HAP-1 (cell line): ENCODE measurements around the gene HS6ST2.
"Not testable (repeated sequence)": the region's sequence is repeated elsewhere in the genome, so short reads cannot be mapped to it uniquely, and the experiment has no call there.

Experiments
- DNase-seq, 2 experiments: peaks; one replicate each; pipeline ENCODE4 v3.0.0-alpha.2; 2016 to 2020; ENCODE audit warnings: low spot score in 2 of 2
- H3K27me3 ChIP-seq: fragments of 250-450 bp; sonication (Bioruptor Pico); 2 replicates; pipeline ENCODE4 v1.5.1; 2020; ENCODE audit warnings: low read depth, mild to moderate bottlenecking, moderate library complexity
- H3K36me3 ChIP-seq: fragments of 250-450 bp; sonication (Bioruptor Pico); replicated peaks from 2 replicates; pipeline ENCODE4 v1.5.1; 2020; ENCODE audit warnings: mild to moderate bottlenecking
- H3K4me1 ChIP-seq: fragments of 250-450 bp; sonication (Bioruptor Pico); 2 replicates; pipeline ENCODE4 v1.5.1; 2020; ENCODE audit warnings: mild to moderate bottlenecking
- H3K4me3 ChIP-seq: fragments of 250-450 bp; sonication (Bioruptor Pico); 2 replicates; pipeline ENCODE4 v1.5.1; 2020; ENCODE audit warnings: mild to moderate bottlenecking, moderate library complexity
- H3K9me3 ChIP-seq: fragments of 250-450 bp; sonication (Bioruptor Pico); 2 replicates; pipeline ENCODE4 v1.5.1; 2020; ENCODE audit warnings: mild to moderate bottlenecking, moderate library complexity
- in situ Hi-C: fragments of 300-500 bp; cut with MboI; formaldehyde crosslinking; loops from 3 replicates; pipeline ENCODE4 v1.14.3; 2020; ENCODE audit warnings: low sequenced_read_pairs, inconsistent platforms, mixed read lengths

Gene HS6ST2

DNA sequence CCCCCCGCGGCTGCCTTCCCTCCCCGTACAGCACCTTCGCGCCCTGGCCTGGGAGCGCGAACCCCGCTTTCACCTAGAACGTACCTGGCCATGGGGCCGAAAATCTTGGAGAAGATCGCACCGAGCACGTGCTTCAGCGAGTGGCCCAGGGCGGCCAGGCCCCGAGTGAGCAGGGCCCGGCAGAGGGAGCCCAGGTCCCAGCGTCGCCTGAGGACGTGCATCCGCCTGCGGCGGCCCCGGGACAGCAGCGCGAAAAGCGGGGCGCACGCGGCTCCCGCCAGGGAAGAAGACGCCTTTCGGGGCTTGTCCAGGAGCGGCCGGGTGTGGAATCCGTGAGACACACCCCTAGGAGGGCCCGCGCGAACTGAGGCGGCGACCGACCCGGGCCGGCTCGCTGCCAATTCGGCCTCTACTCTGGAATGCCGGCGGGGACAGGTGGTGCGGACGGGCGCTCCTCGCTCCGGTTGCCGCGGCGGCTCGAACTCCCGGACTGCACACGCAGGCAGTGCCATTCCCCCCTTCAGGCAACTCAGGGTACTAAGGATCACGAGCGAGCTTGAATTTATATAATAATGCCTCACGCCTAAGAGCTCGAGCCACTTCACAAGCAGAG is at the start of gene HS6ST2:
Gene HS6ST2 (minus strand): TSS at position 539 of the 613 bp plus-strand sequence.
- DNase-seq = peak in 1 of 2 experiments; percentile 31
- in situ Hi-C loops = loop anchor here (10.0 kb wide), 1 partner anchor 213 kb away; no protein-coding TSS in a partner anchor
- peak within 1 kb of the TSS; percentile 59 for H3K4me3 ChIP-seq

DNA sequence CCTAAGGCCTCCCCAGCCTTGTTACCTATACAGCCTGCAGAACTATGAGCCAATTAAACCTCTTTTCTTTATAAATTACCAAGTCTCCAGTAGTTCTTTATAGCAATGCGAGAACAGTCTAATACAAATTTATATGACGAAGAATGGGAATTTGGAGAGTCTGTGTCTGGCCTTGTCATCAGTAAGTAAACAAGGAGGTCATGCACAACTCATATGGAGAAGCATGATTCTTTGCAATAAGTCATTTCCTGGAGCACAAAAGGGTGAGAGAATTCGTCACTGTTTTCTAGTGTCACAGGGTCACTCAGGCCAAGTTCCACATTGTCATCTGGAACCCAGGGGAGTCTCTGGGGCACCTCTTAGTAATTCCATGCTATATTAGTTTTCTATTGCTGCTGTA is 49.0 kb upstream of the HS6ST2 start:
- Histone ChIP-seq H3K4me3 (no peak overlapping the region), H3K36me3 (no peaks in the 10 kb centered on the region), H3K27me3 (no peaks in the 10 kb centered on the region), H3K4me1 (no peaks in the 10 kb centered on the region), H3K9me3 (peaks cover 9% of the 10 kb centered on the region; the same call in 1 of the 2 replicates)
- no peak for DNase-seq
- in situ Hi-C loops = no loop called here

More for the DNA sequence above, at the start of gene HS6ST2:
- no peaks in the 10 kb centered on the region for H3K9me3 ChIP-seq
- H3K27me3 ChIP-seq = no peaks in the 10 kb centered on the region
- peaks cover 34% of the 10 kb centered on the region for H3K4me1 ChIP-seq
- no peaks in the 10 kb centered on the region for H3K36me3 ChIP-seq

GRCh38 chrX:133005616-133006015 is 47.2 kb upstream of the HS6ST2 start:
- Histone ChIP-seq H3K9me3 (peaks cover 3% of the 10 kb centered on the region; the same call in 1 of the 2 replicates), H3K27me3 (no peaks in the 10 kb centered on the region), H3K4me1 (no peaks in the 10 kb centered on the region), H3K4me3 (no peak overlapping the region), H3K36me3 (no peaks in the 10 kb centered on the region)
- DNase-seq = no peak
- in situ Hi-C loops = no loop called here

- peak; percentile 41 to 53 for DNase-seq
- H3K4me3 ChIP-seq = no peak overlapping the region
- H3K27me3 ChIP-seq = no peaks in the 10 kb centered on the region
- no peaks in the 10 kb centered on the region for H3K9me3 ChIP-seq
- no peaks in the 10 kb centered on the region for H3K4me1 ChIP-seq
- H3K36me3 ChIP-seq = no peaks in the 10 kb centered on the region
- in situ Hi-C loops = no loop called here
Observed at GRCh38 chrX:133005042-133005441, 46.6 kb upstream of the HS6ST2 start.

DNA sequence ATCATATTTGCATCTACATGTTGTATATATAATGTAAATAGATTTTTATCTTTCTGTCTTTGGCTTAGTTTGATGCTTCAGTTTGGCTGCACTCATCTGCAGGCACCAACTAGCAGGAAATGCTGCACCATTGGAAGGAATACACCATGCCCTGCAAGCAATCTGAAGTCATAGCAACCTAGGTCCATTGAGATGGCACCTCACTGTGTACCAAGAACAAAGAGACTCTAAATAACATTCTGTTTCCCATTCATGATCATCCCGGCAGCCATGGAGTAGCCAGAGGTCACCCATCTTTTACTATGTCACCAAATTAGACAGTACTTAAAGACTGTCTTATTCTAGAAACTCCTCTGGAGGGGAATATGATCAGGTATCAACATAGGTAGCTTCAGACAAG is 40.8 kb upstream of the HS6ST2 start:
- Histone ChIP-seq H3K9me3 (no peaks in the 10 kb centered on the region), H3K4me1 (no peaks in the 10 kb centered on the region), H3K4me3 (no peak overlapping the region), H3K27me3 (no peaks in the 10 kb centered on the region), H3K36me3 (no peaks in the 10 kb centered on the region)
- in situ Hi-C loops = no loop called here
- no peak for DNase-seq

- no peaks in the 10 kb centered on the region for H3K36me3 ChIP-seq
- in situ Hi-C loops = no loop called here
- H3K27me3 ChIP-seq = no peaks in the 10 kb centered on the region
- peaks cover 15% of the 10 kb centered on the region for H3K4me1 ChIP-seq
- DNase-seq = no peak
- H3K4me3 ChIP-seq = no peak overlapping the region
- H3K9me3 ChIP-seq = no peaks in the 10 kb centered on the region
Observed at GRCh38 chrX:132990835-132991234, 32.4 kb upstream of the HS6ST2 start.

- no peaks in the 10 kb centered on the region for H3K36me3 ChIP-seq
- no peak for DNase-seq
- H3K4me1 ChIP-seq = peaks cover 15% of the 10 kb centered on the region
- no peaks in the 10 kb centered on the region for H3K9me3 ChIP-seq
- no peak overlapping the region for H3K4me3 ChIP-seq
- in situ Hi-C loops = no loop called here
- H3K27me3 ChIP-seq = no peaks in the 10 kb centered on the region
Observed at GRCh38 chrX:132986556-132986955, 28.1 kb upstream of the HS6ST2 start.

DNA sequence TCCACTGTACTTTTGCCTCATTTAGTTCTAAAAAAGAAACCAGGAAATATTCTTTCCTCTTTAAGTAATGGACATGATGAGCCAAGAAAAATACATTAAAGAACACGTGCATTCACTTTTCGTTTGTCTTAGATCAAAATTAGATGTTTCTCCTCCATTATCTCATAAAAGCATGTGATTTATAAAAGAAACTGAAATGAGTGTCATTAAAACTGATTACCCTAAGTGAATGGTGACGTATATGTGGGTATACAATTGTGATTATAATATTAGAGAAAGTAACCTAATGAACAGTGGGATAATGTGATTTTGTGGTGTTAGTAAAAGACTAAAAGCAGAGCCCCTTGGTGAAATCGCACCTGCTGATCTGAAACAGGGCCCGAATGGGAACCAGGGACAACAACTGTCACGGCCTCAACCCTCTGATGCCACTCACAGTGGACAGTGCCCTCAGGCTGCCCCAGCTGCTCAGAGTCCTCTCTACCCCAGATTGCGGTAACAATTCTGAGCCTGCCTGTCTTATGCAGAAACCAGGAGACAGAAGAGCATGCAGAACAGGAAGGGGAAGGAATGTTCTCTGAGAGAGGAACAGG is 25.7 kb upstream of the HS6ST2 start:
- in situ Hi-C loops = no loop called here
- Histone ChIP-seq H3K9me3 (no peaks in the 10 kb centered on the region), H3K27me3 (no peaks in the 10 kb centered on the region), H3K4me3 (no peak overlapping the region), H3K4me1 (peaks cover 12% of the 10 kb centered on the region), H3K36me3 (no peaks in the 10 kb centered on the region)
- no peak for DNase-seq

DNA sequence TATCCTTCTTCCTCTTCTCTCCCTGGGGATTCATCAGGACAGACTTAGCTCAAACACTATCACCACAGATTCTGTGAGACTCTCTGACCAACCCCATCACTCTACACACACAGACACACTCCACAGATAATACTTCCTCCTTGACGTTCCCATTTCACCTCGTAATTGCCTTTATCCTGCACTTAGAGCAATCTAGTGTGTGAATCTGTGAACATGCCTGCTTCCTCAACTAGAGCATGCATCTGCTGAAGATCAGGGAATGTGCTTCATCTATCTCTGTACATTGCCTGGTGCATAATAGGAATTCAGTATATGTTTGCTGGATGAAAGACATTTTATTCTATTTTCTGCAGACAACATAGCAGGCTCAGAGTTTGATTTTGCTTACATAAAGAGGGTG is 25.1 kb upstream of the HS6ST2 start:
- no peak overlapping the region for H3K4me3 ChIP-seq
- H3K9me3 ChIP-seq = no peaks in the 10 kb centered on the region
- H3K4me1 ChIP-seq = peaks cover 5% of the 10 kb centered on the region
- in situ Hi-C loops = no loop called here
- no peak for DNase-seq
- no peaks in the 10 kb centered on the region for H3K27me3 ChIP-seq
- H3K36me3 ChIP-seq = no peaks in the 10 kb centered on the region

DNA sequence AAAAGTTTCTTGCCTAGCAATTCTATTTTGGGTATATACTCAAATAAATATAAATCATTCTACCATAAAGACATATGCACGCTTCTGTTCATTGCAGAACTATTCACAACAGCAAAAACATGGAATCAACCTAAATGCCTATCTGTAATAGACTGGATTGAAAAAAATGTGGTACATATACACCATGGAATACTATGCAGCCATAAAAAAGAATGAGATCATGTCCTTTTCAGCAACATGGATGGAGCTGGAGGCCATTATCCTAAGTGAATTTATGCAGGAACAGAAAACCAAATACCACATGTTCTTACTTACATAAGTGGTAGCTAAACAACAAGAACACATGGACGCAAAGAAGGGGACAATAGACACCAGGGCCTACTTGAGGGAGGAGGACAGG is 21.6 kb upstream of the HS6ST2 start:
- in situ Hi-C loops, H3K9me3 ChIP-seq, H3K4me3 ChIP-seq, H3K4me1 ChIP-seq, H3K27me3 ChIP-seq, H3K36me3 ChIP-seq, DNase-seq: not testable (repeated sequence)

GRCh38 chrX:132968296-132968949 is 10.0 kb upstream of the HS6ST2 start:
- in situ Hi-C loops = no loop called here
- Histone ChIP-seq H3K4me1 (peaks cover 22% of the 10 kb centered on the region), H3K36me3 (no peaks in the 10 kb centered on the region), H3K4me3 (no peak overlapping the region), H3K9me3 (no peaks in the 10 kb centered on the region), H3K27me3 (peaks cover 1% of the 10 kb centered on the region; the same call in 1 of the 2 replicates)
- DNase-seq = peak; percentile 78 to 81

DNA sequence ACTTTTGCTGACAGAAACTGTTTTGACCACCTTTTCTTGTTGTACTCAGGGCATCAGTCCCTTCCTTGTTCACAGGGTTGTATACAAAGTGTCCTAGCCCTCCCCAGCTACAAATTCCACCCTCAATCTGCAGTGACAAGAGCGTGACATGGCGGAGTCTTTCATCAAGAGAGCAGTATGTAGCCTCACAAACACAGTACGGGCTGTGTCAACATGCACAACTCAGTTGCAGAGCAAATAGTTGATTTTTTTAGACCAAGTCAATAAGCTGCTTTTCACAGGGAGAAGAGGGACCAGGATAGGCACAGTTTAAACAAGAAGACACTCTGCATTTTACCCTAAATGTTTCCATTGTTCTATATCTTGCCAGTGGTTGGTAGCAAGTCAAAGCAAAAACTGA is 8.6 kb upstream of the HS6ST2 start:
- peaks cover 22% of the 10 kb centered on the region for H3K4me1 ChIP-seq
- H3K27me3 ChIP-seq = no peaks in the 10 kb centered on the region
- H3K36me3 ChIP-seq = no peaks in the 10 kb centered on the region
- in situ Hi-C loops = no loop called here
- no peaks in the 10 kb centered on the region for H3K9me3 ChIP-seq
- no peak for DNase-seq
- no peak overlapping the region for H3K4me3 ChIP-seq

DNA sequence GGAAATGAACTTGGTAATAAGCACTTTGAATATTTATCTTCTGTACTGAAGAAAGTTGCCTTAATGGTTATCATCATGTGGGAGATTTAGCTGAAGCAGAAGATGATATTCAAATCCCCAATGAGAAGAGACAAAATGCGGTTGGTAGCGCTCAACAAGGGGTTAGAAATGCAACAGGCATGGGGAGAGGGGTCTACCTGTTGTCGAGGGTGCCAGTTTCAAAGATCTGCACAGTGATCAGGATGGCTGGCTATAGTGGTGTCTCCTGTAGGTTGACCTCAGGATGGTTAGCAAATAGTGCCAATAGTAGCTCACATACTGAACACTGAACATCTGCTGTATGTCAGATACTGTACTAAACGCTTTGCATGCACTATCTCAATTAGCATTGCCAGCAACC is 7.0 kb upstream of the HS6ST2 start:
- in situ Hi-C loops = no loop called here
- H3K27me3 ChIP-seq = no peaks in the 10 kb centered on the region

DNA sequence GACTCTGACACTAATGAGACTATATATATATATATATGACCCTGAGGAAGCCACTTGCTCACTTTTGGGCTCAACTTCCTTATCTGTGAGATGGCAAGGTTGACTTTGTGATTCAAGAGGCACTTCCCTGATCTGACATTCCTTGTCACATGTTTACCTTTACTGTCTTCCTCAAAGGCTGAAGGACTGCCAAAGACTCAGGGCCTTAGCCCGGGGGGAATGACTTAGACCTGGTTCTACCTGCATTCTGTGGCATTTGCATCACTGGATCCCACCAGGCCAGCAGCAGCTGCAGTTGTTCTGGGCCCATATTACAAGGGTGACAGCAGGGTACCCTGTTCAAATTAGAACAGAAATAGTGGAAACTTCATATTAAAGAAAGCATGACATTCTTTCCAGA is 3.1 kb upstream of the HS6ST2 start:
- H3K27me3 ChIP-seq = no peaks in the 10 kb centered on the region
- H3K4me3 ChIP-seq = no peak overlapping the region
- in situ Hi-C loops = no loop called here
- H3K36me3 ChIP-seq = no peaks in the 10 kb centered on the region
- peaks cover 26% of the 10 kb centered on the region for H3K4me1 ChIP-seq
- no peak for DNase-seq
- no peaks in the 10 kb centered on the region for H3K9me3 ChIP-seq

More for the DNA sequence above, 7.0 kb upstream of the HS6ST2 start:
- no peak for DNase-seq
- H3K4me1 ChIP-seq = peaks cover 28% of the 10 kb centered on the region
- no peak overlapping the region for H3K4me3 ChIP-seq
- H3K9me3 ChIP-seq = no peaks in the 10 kb centered on the region
- no peaks in the 10 kb centered on the region for H3K36me3 ChIP-seq
